GM19452 (cell line): ENCODE results near the gene TMSB4X.

Experiments
- ATAC-seq: cut with Tn5 transposase; IDR thresholded peaks from one replicate; pipeline ENCODE4 v1.9.1; 2021; ENCODE audit not compliant: unreplicated experiment

TMSB4X gene

GRCh38 chrX:13022926-13023325, 48.0 kb downstream of the TMSB4X start:
- ATAC-seq: no peak

DNA sequence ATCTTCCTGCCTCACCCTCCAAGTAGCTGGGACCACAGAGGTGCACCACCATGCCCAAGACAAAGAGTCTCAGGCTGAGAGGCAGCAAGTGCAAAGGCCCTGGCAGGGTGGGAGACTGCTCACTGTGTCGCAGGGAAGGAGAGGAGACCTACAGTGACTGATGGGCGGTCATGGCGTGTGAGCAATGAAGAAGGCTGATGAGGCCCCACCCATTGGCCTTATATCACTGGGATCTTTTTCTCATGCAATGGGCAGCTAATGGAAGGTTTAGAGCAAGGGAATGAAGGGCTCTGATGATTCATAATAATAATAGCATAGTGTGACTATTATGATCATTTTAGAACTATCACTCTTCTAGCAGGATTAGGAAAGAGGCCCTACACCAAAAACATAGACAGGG, 48.7 kb downstream of the TMSB4X start:
- no peak for ATAC-seq

GRCh38 chrX:13023979-13024378, 49.1 kb downstream of the TMSB4X start:
- ATAC-seq: no peak

- no peak for ATAC-seq
Observed at GRCh38 chrX:13024986-13025385, 50.1 kb downstream of the TMSB4X start.
